HG02798 (cell line): ENCODE measurements around the gene GCM1.

Experiments used
- ATAC-seq: cut with Tn5 transposase; IDR thresholded peaks from one replicate; pipeline ENCODE4 v1.9.1; 2021; ENCODE audit warnings: mild to moderate bottlenecking; ENCODE audit not compliant: unreplicated experiment, poor library complexity

The GCM1 gene

DNA sequence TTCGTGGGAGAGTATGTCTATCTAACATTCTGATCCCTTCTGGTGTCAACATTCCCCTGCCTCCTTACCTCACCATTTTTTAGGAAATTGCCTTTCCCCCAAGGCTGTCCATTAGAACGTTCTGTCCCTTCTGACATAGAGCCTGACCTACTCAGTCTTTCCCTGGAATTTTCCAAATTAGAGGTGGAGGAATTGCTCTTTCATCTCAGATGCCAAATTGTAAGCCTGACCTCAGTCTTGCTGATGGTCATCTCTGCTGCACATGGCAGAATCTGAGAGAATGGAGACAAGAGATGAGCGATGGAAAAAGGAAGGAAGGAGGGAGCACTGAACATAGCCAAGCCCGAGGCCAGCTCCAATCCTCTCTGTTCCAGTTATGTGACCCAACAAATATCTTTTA, 5.4 kb upstream of the GCM1 start:
- ATAC-seq: no peak

DNA sequence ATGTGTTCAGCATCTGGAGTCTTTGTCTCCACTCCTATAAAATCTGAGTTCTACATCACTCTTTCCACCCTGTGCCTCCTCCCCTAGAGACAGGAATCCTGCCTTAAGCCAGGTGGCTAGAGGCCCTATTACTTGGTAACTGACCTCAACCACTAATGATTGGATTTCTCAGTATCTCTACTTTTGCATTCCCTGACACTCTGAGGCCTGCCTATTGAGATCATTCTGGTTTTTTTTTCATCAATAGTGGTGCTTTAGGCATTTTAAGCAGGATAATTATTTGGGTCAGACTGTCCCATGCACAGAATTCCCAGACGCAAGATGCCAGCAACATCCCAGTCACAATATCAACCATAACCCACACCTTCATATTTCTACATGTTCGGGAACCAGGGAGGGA, 3.9 kb upstream of the GCM1 start:
- ATAC-seq: no peak

DNA sequence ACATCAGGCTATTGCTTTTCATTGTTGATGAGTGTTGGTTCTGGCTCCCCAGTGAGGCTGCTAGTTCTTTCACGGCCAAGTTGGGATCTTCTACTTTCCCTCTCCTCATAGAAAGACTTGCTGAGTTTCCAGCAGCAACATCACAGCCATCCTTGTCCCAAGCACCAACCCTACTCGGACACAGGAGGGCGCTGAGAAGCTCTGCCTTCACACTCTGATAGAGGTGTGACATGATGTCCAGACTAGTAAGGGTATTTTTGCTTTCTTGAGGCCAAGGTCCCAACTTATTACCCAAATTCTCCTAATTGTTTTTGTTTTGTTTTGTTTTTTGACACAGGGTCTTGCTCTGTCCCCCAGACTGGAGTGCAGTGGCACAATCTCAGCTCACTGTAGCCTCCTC, 3.0 kb upstream of the GCM1 start:
- ATAC-seq: no peak

DNA sequence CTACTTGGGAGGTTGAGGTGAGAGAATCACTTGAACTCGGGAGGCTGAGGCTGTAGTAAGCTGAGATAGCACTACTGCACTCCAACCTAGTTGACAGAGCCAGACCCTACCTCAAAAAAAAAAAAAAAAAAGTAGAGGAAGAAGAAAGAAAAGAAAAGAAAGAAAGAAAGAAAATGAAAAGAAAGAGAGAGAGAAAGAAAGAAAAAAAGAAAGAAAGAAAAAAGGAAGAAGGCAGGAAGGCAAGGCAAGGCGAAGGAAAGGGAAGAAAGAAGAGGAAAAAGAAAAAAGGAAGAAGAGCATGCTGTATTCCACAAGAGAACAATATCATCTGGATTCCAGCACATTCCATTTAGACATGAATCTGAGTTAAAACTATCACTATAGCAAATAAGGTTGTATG, 3.8 kb downstream of the GCM1 start:
- ATAC-seq: no peak

DNA sequence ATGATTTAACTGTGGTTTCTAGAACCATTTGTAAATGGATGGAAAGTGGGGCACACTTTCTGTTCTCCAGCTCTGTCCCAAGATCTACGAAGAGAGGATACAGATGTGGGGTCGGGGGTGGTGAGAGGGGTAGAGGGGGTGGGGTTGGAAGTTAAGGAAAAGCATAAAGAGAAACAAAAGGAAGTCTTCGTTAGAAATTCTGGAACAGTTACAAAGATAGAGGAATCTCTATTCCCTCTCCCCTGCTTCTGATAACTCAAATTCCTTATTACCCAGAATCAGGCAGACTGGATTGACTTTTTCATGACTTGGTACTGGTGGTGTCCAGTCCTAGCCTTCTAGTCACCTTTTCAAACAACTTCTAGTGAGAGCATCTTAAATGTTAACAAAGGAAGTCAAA, 4.9 kb downstream of the GCM1 start:
- no peak for ATAC-seq

DNA sequence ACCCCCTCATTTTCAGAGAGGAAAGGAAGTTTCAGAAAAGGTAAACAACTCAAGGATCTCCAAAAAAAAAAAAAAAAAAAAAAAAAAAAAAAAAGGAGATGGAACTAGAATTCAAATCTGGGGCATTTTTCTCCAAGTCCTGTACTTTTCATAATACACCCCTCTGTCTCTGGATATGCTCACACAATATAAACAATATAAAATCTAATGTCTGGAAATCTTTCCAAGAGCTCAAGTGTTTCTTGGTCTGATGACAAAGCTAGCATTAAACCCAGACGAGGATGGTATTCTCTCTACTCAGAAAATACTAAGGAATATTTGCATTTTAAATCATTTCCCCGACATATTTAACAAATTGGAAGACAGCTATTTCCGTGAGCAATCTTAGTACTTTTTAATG, 5.8 kb downstream of the GCM1 start:
- no peak for ATAC-seq

DNA sequence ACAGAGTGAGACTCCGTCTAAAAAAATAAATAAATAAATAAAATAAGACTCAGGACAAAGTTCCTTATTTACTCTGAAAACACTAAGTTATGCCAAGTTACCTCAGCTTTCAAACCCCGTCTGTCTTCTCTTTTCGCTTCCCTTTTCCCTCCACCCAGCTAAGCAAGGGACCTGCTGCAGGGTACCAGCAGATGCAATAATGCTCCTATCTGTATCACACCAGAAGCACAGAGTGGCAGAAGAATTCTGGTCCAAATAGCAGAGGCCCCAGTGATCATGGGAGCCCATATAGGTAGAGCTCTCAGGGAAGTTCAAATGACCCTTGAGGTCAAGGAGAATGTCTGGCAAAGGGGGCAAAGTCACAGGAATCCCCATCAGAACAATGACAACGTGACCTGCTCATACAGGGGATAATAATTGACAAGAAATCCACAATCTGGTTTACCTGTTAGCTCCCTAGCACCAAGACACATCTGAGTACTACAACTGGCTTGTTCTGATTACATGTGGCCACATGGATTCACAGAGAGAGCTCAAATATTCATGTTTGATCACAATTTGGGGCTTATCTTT, 8.7 kb downstream of the GCM1 start:
- ATAC-seq: no peak

DNA sequence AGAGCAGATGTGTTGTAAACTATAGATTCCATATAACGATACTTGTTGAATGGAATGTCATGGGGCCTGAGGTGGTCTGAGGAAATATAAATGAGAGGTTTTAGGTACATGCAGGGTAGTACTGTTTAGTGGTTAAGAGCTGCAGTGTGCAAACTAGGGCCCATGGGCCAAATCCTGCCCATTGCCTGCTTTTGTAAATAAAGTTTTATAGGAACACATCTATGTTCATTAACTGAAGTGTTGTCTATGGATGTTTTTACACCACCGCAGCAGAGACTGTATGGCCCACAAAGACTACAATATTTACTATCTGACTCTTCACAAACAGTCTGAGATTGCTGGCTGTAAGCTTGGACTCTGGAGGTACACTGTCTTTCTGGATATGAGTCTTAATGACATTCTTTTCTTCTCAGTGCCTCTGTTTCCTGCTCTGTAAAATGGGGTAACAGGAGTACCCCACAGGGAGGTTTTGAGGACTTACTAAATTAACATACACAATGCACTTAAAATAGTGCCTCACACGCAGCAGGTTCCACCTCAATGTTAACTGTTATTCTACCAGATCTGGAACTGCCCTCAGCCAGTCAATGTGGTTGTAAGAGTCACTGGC, 12.5 kb downstream of the GCM1 start:
- no peak for ATAC-seq

DNA sequence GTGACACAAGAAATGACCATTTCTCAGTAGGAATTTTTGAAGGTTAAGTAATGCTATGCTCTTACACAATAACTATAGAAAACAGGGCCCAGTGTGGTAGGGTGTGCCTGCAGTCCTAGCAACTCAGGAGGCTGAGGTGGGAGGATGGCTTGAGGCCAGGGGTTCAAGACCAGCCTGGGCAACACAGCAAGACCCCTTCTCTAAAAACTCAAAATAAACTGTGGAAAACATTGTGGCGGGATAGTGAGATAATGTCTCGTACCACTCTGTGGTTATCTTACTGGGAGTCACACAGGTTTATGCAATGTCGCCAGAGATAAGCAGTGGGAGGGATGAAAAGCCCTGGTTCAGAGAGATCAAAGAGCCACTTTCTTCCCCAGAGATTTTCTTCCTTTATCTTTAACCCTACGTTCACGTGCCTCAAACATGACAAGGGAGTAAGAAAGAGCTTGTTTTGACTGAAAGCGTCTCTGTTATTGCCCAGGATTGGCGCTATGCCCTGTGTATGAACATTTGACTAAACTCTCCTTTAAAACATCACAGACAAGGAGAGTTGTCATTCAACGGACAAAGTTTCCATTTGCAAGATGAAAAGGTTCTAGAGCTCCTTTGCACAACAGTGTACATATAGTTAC, 13.9 kb downstream of the GCM1 start:
- ATAC-seq: no peak

DNA sequence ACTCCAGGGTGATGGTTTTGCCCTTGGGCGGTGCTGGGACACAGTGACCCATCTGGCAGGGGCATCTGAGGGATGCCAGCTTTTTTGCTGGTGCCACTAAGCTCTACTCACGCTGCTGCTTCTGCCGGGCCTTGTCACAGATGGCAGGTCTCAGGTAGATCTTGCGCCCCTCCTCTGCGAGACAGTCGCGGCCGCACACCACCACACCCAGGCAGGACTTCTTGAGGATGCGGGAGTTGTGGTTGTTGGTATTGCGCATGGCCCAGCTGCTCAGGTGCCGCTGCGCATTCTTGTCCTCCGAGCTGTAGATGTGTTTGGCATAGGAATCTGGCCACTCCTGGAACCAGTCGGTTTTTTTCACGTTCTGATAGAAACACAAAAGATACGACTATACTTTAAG, 14.7 kb downstream of the GCM1 start:
- no peak for ATAC-seq

DNA sequence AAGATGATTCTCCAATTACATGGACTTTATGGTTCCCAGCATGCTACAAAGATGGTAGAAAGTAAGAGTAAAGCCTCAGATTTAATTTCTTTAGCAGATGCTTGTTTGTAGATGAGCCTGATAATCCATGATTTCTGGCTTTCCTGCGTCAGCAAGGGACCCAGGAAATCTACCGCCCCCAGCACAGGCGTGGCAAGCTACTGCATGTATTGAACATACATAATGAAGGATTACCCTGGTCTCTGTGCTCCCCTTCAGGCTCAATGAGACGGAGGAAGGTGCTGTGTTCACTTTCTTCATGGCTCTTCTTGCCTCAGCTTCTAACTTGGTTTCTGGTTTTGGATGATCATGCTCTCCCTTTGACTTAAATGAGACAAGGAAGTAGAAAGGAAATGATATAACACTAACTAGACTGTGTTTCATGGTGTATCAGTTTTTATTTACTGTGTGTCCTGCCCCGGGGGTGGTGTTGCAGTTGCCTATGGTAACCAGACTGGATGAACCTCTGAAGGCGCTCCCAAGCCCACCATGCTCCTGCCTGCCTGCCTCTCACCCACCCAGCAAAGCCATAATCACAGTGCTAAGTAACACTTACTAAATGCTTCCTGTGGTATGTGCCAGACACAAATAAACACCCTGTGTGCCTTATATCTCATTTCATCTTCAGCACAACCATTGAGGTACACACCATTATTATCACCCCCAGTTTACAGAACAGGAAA, 17.9 kb downstream of the GCM1 start:
- ATAC-seq: no peak

DNA sequence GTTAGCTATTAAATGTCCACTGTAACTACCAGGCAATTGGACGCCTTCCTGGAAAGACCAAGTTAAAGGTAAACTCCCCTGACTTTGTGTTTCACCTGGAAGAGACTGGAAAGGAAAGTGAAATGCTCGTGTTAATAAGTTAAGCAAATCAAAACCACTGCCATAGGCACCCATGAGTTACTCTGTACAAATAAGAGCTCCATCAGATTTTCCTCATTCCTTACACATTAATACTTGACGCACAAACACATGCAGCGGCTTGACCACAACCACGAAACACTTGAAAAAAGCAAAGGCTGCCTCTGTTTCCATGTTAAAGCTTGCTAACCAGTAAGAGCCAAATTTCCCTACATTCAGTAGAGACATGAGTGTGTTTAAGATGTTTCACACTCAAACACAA, 19.8 kb downstream of the GCM1 start:
- ATAC-seq: no peak

DNA sequence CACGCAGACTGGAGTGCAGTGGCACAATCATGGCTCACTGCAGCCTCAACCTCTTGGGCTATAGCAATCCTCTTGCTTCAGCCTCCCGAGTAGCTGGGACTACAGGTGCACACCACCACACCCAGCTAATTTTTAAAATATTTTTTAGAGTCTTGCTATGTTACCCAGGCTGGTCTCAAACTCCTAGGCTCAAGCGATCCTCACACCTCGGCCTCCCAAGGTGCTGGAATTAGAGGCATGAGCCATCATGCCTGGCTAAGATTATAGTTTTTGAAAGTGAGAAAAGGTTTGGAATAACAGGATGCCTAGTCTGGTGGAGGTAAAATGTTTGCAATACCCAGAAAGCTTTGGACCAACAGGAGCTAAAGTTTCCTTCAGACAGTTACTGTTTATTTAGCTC, 23.4 kb downstream of the GCM1 start:
- ATAC-seq: no peak

DNA sequence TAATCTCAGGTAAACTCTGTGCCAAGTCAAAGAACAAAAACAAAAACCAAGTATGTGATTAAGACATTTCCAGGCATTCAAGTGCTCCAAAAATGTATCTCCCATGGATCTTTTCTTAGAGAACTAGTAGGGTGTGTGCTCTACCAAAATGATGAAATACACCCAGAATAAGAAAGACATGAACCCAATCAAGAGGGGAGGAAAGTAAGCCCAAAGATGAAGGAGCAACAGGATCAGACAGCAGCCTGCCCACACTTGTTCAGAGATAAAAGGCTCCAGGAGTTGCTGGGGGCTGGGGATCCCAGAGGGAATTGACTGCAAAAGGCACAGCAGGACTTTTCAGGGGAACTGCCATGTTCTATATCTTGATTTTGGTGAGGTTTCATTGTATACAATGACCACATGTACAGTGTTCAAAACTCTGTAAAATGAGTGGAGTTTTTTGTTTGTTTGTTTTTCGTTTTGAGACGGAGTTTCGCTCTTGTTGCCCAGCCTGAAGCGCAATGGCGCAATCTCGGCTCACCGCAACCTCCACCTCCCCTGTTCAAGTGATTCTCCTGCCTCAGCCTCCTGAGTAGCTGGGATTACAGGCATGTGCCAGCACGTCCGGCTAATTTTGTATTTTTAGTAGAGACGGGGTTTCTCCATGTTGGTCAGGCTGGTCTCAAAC, 24.4 kb downstream of the GCM1 start:
- ATAC-seq: no peak

DNA sequence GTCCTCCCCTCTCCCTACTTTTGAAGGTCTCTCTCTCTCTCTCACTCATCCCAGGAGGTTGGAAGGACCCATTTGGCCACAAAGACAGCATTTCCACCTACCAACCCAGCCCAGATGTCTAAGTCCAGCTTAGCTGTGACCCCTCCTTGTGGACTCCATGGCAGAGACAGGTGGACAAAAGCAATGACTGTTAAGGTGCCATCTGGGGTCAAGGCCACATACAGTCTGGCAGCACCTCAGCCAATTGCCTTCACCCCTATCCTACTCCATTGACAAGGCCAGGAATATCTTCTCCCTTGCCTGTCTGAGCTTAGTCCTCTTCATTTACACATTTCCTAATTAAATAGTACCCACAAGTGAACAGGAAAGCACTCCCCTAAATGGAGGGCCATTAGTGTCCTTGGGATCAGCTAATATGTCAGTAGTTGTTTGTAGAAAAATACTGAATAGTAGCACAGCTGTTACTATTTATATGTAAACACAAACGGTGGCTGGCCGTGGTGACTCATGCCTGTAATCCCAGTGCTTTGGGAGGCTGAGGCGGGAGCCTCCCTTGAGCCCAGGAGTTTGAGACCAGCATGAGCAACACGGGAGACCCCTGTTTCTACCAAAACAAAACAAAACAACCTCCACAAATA, 28.8 kb downstream of the GCM1 start:
- no peak for ATAC-seq

DNA sequence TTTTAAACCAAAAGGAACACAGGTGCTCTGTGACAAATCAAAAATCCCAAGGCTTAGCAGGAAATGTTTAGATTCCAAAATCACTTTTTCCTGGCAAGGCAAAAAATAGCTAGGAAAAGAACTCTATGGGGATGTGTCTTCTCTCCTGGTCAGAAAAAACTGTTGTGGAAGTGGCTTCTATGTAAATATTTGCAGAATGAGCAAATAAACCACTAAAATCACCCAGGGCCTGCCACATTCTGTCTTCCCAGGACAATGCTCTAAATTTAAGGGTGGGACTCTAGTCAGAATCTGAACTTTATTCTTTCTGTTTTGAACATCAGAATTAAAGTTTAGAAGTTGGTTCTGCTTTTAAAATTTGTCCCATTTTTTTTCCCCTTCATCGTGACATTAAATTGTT, 29.3 kb downstream of the GCM1 start:
- no peak for ATAC-seq

DNA sequence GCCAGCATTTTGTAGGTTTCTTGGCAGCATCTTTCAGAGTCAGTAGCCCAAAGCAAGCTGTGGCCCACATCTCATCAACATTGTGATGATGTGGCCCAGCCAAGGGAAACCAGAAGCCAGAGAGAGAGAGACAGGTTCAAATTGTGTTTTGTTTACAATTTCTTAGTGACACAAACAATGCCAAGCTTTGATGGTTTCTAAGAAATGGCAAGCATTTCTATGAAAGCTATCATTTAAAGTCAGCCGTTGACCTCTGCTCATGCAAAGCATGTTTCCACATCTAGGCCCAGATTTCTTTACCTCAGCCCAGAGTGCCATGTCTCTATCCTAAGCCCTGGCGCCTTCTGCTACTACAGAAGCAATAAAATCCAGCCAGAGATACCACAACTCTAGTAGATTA, 32.9 kb downstream of the GCM1 start:
- no peak for ATAC-seq

DNA sequence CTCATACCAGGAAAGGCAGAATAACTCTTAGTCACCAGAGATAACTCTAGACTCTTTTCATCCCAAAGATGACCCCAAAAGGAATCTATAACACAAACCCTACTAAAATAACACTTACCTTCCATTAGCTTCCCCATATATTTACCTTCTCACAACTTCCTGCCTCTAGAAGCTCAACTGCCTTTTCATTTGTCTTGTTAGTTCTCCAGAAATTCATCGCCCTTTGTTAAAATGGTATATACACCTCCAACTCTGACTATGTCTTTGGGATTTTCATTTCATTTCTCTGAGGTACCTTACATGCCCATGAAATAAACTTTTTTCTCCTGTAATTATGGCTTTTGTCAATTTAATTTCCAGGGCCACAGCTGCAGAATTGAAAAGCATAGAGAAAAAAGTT, 33.5 kb downstream of the GCM1 start:
- ATAC-seq: no peak

DNA sequence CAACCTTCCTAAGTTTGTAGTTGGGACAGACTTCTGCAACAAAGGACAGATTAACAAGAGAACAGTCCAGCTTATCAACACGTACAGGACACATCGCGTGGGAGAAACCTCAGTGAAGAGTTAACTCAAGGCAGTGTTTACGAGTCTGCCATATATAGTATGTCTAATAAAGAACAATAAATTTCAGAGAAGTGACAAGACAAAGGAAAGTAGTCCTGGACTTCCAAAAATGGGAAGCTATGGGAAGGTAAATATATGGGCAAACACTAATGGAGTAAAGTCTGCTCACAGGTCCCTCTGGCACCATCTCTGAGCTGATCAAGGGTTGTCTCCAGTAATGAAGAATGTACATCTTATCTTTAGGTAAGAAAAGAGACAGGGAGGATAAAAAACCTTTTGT, 34.9 kb downstream of the GCM1 start:
- no peak for ATAC-seq

DNA sequence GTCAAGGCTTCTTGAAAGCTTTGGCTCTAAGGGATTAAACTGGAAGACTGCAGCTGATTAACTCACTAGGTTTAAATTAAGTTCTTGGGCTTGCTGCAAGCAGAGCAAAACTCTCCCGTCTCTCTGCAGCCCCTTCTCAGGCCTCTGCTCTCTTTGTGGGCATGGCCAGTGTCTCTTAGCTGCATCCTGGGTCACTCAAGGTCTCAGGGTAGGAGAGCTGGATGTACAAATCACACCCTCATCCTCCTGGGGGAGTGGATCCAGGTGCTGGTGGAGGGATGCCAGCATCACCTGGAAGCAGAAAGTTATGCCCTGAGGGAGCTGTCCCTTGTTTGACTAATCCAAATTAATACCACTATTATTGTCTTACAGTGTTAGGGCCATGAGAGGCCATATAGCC, 35.8 kb downstream of the GCM1 start:
- ATAC-seq: no peak

DNA sequence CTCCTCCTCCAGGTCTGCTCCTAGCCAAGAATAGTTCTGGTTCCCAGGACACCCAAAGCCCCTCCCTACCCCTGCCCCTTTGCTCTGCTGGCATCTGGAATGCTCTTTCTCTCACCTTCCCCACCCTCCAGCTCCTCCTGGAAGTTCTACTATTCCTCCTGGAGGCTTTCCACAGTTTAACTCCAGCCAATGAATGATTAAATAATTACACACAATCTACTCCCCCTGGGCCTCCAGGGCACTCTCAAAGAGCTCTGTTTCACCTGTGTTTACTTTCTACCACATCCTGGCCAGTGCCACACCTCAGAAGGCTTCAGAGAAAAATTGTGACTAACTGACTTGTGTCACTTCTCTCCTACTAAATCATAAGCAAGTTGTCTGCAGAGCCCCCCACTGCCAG, 36.2 kb downstream of the GCM1 start:
- ATAC-seq: no peak
